SK-N-SH treated with all-trans-retinoic acid at 6 μM for 48 hours (cell line): ENCODE results near the gene SCNM1.

Experiments used
- ATAC-seq: fragments of 200-7000 bp; cut with Tn5 transposase; 3 replicates; pipeline ENCODE4 v1.9.1; 2020; ENCODE audit warnings: mild to moderate bottlenecking, moderate library complexity
- BACH2 ChIP-seq: fragments of 250-450 bp; sonication (Bioruptor Pico); IDR thresholded peaks from 2 replicates; pipeline ENCODE4 v1.9.0; 2021; ENCODE audit warnings: mild to moderate bottlenecking, borderline replicate concordance
- CREB5 ChIP-seq: fragments of 250-450 bp; sonication (Bioruptor Pico); IDR thresholded peaks from 2 replicates; pipeline ENCODE4 v1.5.1; 2020; ENCODE audit warnings: low read depth, mild to moderate bottlenecking, moderate library complexity
- CSDC2 ChIP-seq: fragments of 250-450 bp; sonication (Bioruptor Pico); IDR thresholded peaks from 2 replicates; pipeline ENCODE4 v1.5.0; 2020; ENCODE audit warnings: mild to moderate bottlenecking, moderate library complexity
- CSRNP3 ChIP-seq: fragments of 250-450 bp; sonication (Bioruptor Pico); IDR thresholded peaks from 2 replicates; pipeline ENCODE4 v1.5.1; 2021; ENCODE audit warnings: mild to moderate bottlenecking, moderate library complexity
- ESRRG ChIP-seq: fragments of 250-450 bp; sonication (Bioruptor Pico); IDR thresholded peaks from 2 replicates; pipeline ENCODE4 v1.6.1; 2021; ENCODE audit warnings: mild to moderate bottlenecking
- GLIS3 ChIP-seq: fragments of 250-450 bp; sonication (Bioruptor Pico); IDR thresholded peaks from 2 replicates; pipeline ENCODE4 v1.5.0; 2020; ENCODE audit warnings: mild to moderate bottlenecking, moderate library complexity
- ISL1 ChIP-seq: fragments of 250-450 bp; sonication (Bioruptor Pico); IDR thresholded peaks from 2 replicates; pipeline ENCODE4 v2.1.2; 2022; ENCODE audit warnings: mild to moderate bottlenecking, moderate library complexity
- OSR1 ChIP-seq: fragments of 250-450 bp; sonication (Bioruptor Pico); IDR thresholded peaks from 2 replicates; pipeline ENCODE4 v1.8.0; 2022; ENCODE audit warnings: moderate library complexity, mild to moderate bottlenecking, inconsistent platforms
- PATZ1 ChIP-seq: fragments of 250-450 bp; sonication (Bioruptor Pico); IDR thresholded peaks from 2 replicates; pipeline ENCODE4 v1.8.0; 2020; ENCODE audit warnings: mild to moderate bottlenecking, moderate library complexity, borderline replicate concordance
- POU6F1 ChIP-seq: fragments of 250-450 bp; sonication (Bioruptor Pico); IDR thresholded peaks from 2 replicates; pipeline ENCODE4 v1.8.0; 2021; ENCODE audit warnings: low read depth, mild to moderate bottlenecking, moderate library complexity, borderline replicate concordance
- PPARA ChIP-seq: fragments of 250-450 bp; sonication (Bioruptor Pico); IDR thresholded peaks from 2 replicates; pipeline ENCODE4 v1.5.0; 2020; ENCODE audit warnings: mild to moderate bottlenecking, borderline replicate concordance
- RARB ChIP-seq: fragments of 250-450 bp; sonication (Bioruptor Pico); IDR thresholded peaks from 2 replicates; pipeline ENCODE4 v1.8.0; 2021; ENCODE audit warnings: mild to moderate bottlenecking, moderate library complexity
- SNAI2 ChIP-seq: fragments of 250-450 bp; sonication (Bioruptor Pico); IDR thresholded peaks from 2 replicates; pipeline ENCODE4 v1.5.0; 2020; ENCODE audit warnings: mild to moderate bottlenecking, moderate library complexity
- TCF4 ChIP-seq: fragments of 250-450 bp; sonication (Bioruptor Pico); IDR thresholded peaks from 2 replicates; pipeline ENCODE4 v1.8.0; 2021; ENCODE audit warnings: mild to moderate bottlenecking, moderate library complexity, borderline replicate concordance
- TOX ChIP-seq: fragments of 250-450 bp; sonication (Bioruptor Pico); IDR thresholded peaks from 2 replicates; pipeline ENCODE4 v1.8.0; 2021; ENCODE audit warnings: mild to moderate bottlenecking, moderate library complexity, borderline replicate concordance
- TSHZ2 ChIP-seq: fragments of 250-450 bp; sonication (Bioruptor Pico); IDR thresholded peaks from 2 replicates; pipeline ENCODE4 v1.5.0; 2020; ENCODE audit warnings: mild to moderate bottlenecking, moderate library complexity
- ZC3H10 ChIP-seq: fragments of 250-450 bp; sonication (Bioruptor Pico); IDR thresholded peaks from 2 replicates; pipeline ENCODE4 v1.5.1; 2021; ENCODE audit warnings: mild to moderate bottlenecking, moderate library complexity
- ZFP3 ChIP-seq: fragments of 250-450 bp; sonication (Bioruptor Pico); IDR thresholded peaks from 2 replicates; pipeline ENCODE4 v1.5.0; 2020; ENCODE audit warnings: mild to moderate bottlenecking, moderate library complexity
- ZFP30 ChIP-seq: fragments of 450-650 bp; formaldehyde crosslinking; IDR thresholded peaks from 2 replicates; pipeline ENCODE4 v1.5.0; 2022; ENCODE audit warnings: mild to moderate bottlenecking, moderate library complexity
- ZNF565 ChIP-seq: fragments of 450-650 bp; formaldehyde crosslinking; conservative IDR thresholded peaks from 2 replicates; pipeline ENCODE4 v1.5.0; 2020; ENCODE audit warnings: low read depth, mild to moderate bottlenecking, moderate library complexity
- ZNF70 ChIP-seq: fragments of 450-650 bp; formaldehyde crosslinking; IDR thresholded peaks from 2 replicates; pipeline ENCODE4 v1.5.0; 2020; ENCODE audit warnings: mild to moderate bottlenecking, moderate library complexity
- ZNF8 ChIP-seq: fragments of 450-650 bp; formaldehyde crosslinking; IDR thresholded peaks from 2 replicates; pipeline ENCODE4 v1.5.0; 2020; ENCODE audit warnings: mild to moderate bottlenecking, moderate library complexity

The SCNM1 gene

GRCh38 chr1:151211972-151212705 lies 46.2 kb downstream of the SCNM1 start:
- ATAC-seq = no peak
- TF ChIP-seq ISL1 (CRISPR knock-in tag) = no peak
- TF ChIP-seq PPARA = no peak
- TF ChIP-seq POU6F1 (CRISPR knock-in tag) = no peak
- no peak for TF ChIP-seq ZFP30 (CRISPR knock-in tag)
- no peak for TF ChIP-seq PATZ1 (CRISPR knock-in tag)
- TF ChIP-seq ZNF8 (CRISPR knock-in tag) = no peak
- no peak for TF ChIP-seq TSHZ2 (CRISPR knock-in tag)
- TF ChIP-seq BACH2 (CRISPR knock-in tag) = no peak
- no peak for TF ChIP-seq CREB5 (CRISPR knock-in tag)
- no peak for TF ChIP-seq CSRNP3 (CRISPR knock-in tag)
- TF ChIP-seq ESRRG (CRISPR knock-in tag) = no peak
- TF ChIP-seq TCF4 = no peak
- TF ChIP-seq ZNF70 (CRISPR knock-in tag) = no peak
- TF ChIP-seq ZFP3 (CRISPR knock-in tag) = no peak
- no peak for TF ChIP-seq SNAI2
- no peak for TF ChIP-seq RARB
- no peak for TF ChIP-seq ZC3H10
- TF ChIP-seq ZNF565 (CRISPR knock-in tag) = no peak
- no peak for TF ChIP-seq GLIS3

- no peak for ATAC-seq
- TF ChIP-seq PPARA (no peak), CREB5 (CRISPR knock-in tag) (no peak), OSR1 (CRISPR knock-in tag) (no peak), ZNF565 (CRISPR knock-in tag) (no peak), SNAI2 (no peak), CSDC2 (CRISPR knock-in tag) (no peak), POU6F1 (CRISPR knock-in tag) (no peak), ZFP30 (CRISPR knock-in tag) (no peak), ISL1 (CRISPR knock-in tag) (no peak), CSRNP3 (CRISPR knock-in tag) (no peak), ESRRG (CRISPR knock-in tag) (no peak), ZNF70 (CRISPR knock-in tag) (no peak), TOX (CRISPR knock-in tag) (no peak), ZNF8 (CRISPR knock-in tag) (no peak), GLIS3 (no peak), ZFP3 (CRISPR knock-in tag) (no peak), BACH2 (CRISPR knock-in tag) (no peak)
- TF ChIP-seq, all 23 proteins: peak for 0
Observed at GRCh38 chr1:151213560-151213959, 47.6 kb downstream of the SCNM1 start.
